Activated T-helper 1 cell treated with anti-CD3 and anti-CD28 coated beads, Interleukin-12 subunit alpha, Interleukin-12 subunit beta, Interleukin-2, Interleukin-4 antibody, amounts not matched to agents 30 ng/mL and 10 ng/mL and 1 ng/mL, durations not matched to agents 14 hours and 24 hours and 36 hours (primary cell): ENCODE results near the gene MPV17L2. TPM values are rescaled to one million over a fixed set of nuclear protein-coding genes. Genes with fewer than 3 reads are reported as not detected.

Source experiments
- DNase-seq: peaks from one replicate; pipeline ENCODE4 v3.0.0; 2021; ENCODE audit warnings: low spot score
- H3K27ac Mint-ChIP-seq: one replicate; pipeline ENCODE4 v1.8.0; 2021; ENCODE audit warnings: mild to moderate bottlenecking, mixed read lengths
- H3K27me3 Mint-ChIP-seq: one replicate; pipeline ENCODE4 v1.8.0; 2022; ENCODE audit warnings: mild to moderate bottlenecking, moderate library complexity, mixed read lengths; ENCODE audit not compliant: insufficient read depth
- H3K36me3 Mint-ChIP-seq: one replicate; pipeline ENCODE4 v1.8.0; 2021; ENCODE audit warnings: low read depth, mixed read lengths
- H3K4me1 Mint-ChIP-seq: one replicate; pipeline ENCODE4 v1.8.0; 2021; ENCODE audit warnings: low read depth, mixed read lengths
- H3K4me3 Mint-ChIP-seq: one replicate; pipeline ENCODE4 v1.8.0; 2021; ENCODE audit warnings: mild to moderate bottlenecking, moderate library complexity, mixed read lengths
- H3K9me3 Mint-ChIP-seq: one replicate; pipeline ENCODE4 v1.8.0; 2021; ENCODE audit warnings: mixed read lengths
- intact Hi-C: fragments of 100-400 bp; cut with micrococcal nuclease; formaldehyde crosslinking; loops from one replicate; pipeline ENCODE4 v1.15.1; 2024
- total RNA-seq: library from RNA; stranded (reverse); gene quantifications from 2 replicates; pipeline ENCODE4 v1.2.3, GENCODE V29; 2022

The MPV17L2 gene
- total RNA-seq, 1 donor from 2014 or later: 23.3 TPM

- Mint-ChIP-seq H3K27me3 (no peaks in the 10 kb centered on the region), H3K36me3 (peaks cover 12% of the 10 kb centered on the region), H3K4me1 (no peaks in the 10 kb centered on the region), H3K27ac (no peak overlapping the region), H3K4me3 (no peak overlapping the region), H3K9me3 (no peaks in the 10 kb centered on the region)
- intact Hi-C loops: no loop called here
- no peak for DNase-seq
Measured at GRCh38 chr19:18165794-18166544, 27.0 kb upstream of the MPV17L2 start.

GRCh38 chr19:18167011-18167410 is 26.0 kb upstream of the MPV17L2 start:
- H3K9me3 Mint-ChIP-seq: no peaks in the 10 kb centered on the region
- H3K27ac Mint-ChIP-seq: no peak overlapping the region
- no peaks in the 10 kb centered on the region for H3K4me1 Mint-ChIP-seq
- peaks cover 12% of the 10 kb centered on the region for H3K36me3 Mint-ChIP-seq
- no peak overlapping the region for H3K4me3 Mint-ChIP-seq
- peaks cover 3% of the 10 kb centered on the region for H3K27me3 Mint-ChIP-seq
- no peak for DNase-seq
- intact Hi-C loops: no loop called here

GRCh38 chr19:18167975-18168645 is 24.9 kb upstream of the MPV17L2 start:
- H3K27me3 Mint-ChIP-seq: peaks cover 3% of the 10 kb centered on the region
- H3K9me3 Mint-ChIP-seq: no peaks in the 10 kb centered on the region
- H3K27ac Mint-ChIP-seq: no peak overlapping the region
- peaks cover 12% of the 10 kb centered on the region for H3K36me3 Mint-ChIP-seq
- H3K4me1 Mint-ChIP-seq: peaks cover 4% of the 10 kb centered on the region
- H3K4me3 Mint-ChIP-seq: no peak overlapping the region
- peak; percentile 54 for DNase-seq
- intact Hi-C loops: loop anchor here (1.0 kb wide), 2 partner anchors 55 to 105 kb away; no protein-coding TSS in a partner anchor

- intact Hi-C loops: loop anchor here (1.0 kb wide), 2 partner anchors 56 to 106 kb away; no protein-coding TSS in a partner anchor
- peaks cover 9% of the 10 kb centered on the region for H3K36me3 Mint-ChIP-seq
- H3K27me3 Mint-ChIP-seq: peaks cover 3% of the 10 kb centered on the region
- H3K4me3 Mint-ChIP-seq: no peak overlapping the region
- H3K4me1 Mint-ChIP-seq: peaks cover 9% of the 10 kb centered on the region
- no peaks in the 10 kb centered on the region for H3K9me3 Mint-ChIP-seq
- no peak overlapping the region for H3K27ac Mint-ChIP-seq
- DNase-seq: no peak
Measured at GRCh38 chr19:18168673-18169381, 24.2 kb upstream of the MPV17L2 start.

- no peak for DNase-seq
- intact Hi-C loops: loop anchor here (5.0 kb wide), 1 partner anchor 163 kb away; the partner anchor contains the start of gene ARRDC2
- Mint-ChIP-seq H3K36me3 (peaks cover 16% of the 10 kb centered on the region), H3K4me3 (no peak overlapping the region), H3K27ac (no peak overlapping the region), H3K9me3 (no peaks in the 10 kb centered on the region), H3K27me3 (peaks cover 3% of the 10 kb centered on the region), H3K4me1 (peaks cover 21% of the 10 kb centered on the region)
Measured at GRCh38 chr19:18170714-18171255, 22.2 kb upstream of the MPV17L2 start.

- intact Hi-C loops: loop anchor here (5.0 kb wide), 1 partner anchor 164 kb away; the partner anchor contains the start of gene ARRDC2
- Mint-ChIP-seq H3K9me3 (no peaks in the 10 kb centered on the region), H3K27me3 (peaks cover 3% of the 10 kb centered on the region), H3K4me3 (peak overlapping the region; percentile 15), H3K36me3 (peaks cover 21% of the 10 kb centered on the region), H3K4me1 (peaks cover 27% of the 10 kb centered on the region), H3K27ac (no peak overlapping the region)
- no peak for DNase-seq
Measured at GRCh38 chr19:18171605-18172327, 21.3 kb upstream of the MPV17L2 start.

- DNase-seq: no peak
- Mint-ChIP-seq H3K36me3 (peaks cover 24% of the 10 kb centered on the region), H3K27ac (no peak overlapping the region), H3K4me3 (peak overlapping the region; percentile 69), H3K27me3 (peaks cover 3% of the 10 kb centered on the region), H3K4me1 (peaks cover 27% of the 10 kb centered on the region), H3K9me3 (no peaks in the 10 kb centered on the region)
- intact Hi-C loops: loop anchor here (1.0 to 5.0 kb wide), 3 partner anchors 11 to 165 kb away; partner anchors contain the start of gene ARRDC2
Measured at GRCh38 chr19:18172331-18173053, 20.5 kb upstream of the MPV17L2 start.

- Mint-ChIP-seq H3K4me3 (peak overlapping the region; percentile 91), H3K27ac (peak overlapping the region; percentile 61), H3K4me1 (peaks cover 27% of the 10 kb centered on the region), H3K9me3 (no peaks in the 10 kb centered on the region), H3K36me3 (peaks cover 27% of the 10 kb centered on the region), H3K27me3 (peaks cover 3% of the 10 kb centered on the region)
- intact Hi-C loops: loop anchor here (1.0 to 5.0 kb wide), 3 partner anchors 12 to 166 kb away; partner anchors contain the start of gene ARRDC2
- no peak for DNase-seq
Measured at GRCh38 chr19:18173054-18173571, 19.9 kb upstream of the MPV17L2 start.

GRCh38 chr19:18173572-18174288 is 19.3 kb upstream of the MPV17L2 start, which contains the start of gene IFI30:
Gene IFI30 (plus strand): TSS chr19:18173813. CDS start chr19:18173842, 29 bp downstream.
- Mint-ChIP-seq H3K4me3 (peak within 1 kb of the TSS; percentile 91), H3K4me1 (peaks cover 27% of the 10 kb centered on the region), H3K9me3 (no peaks in the 10 kb centered on the region), H3K27me3 (peaks cover 3% of the 10 kb centered on the region), H3K36me3 (peaks cover 28% of the 10 kb centered on the region), H3K27ac (peak within 1 kb of the TSS; percentile 72)
- intact Hi-C loops: loop anchor here (1.0 to 5.0 kb wide), 3 partner anchors 12 to 166 kb away; partner anchors contain the start of gene ARRDC2
- DNase-seq: peak; percentile 65

GRCh38 chr19:18174983-18175382 is 18.0 kb upstream of the MPV17L2 start:
- Mint-ChIP-seq H3K27ac (peak overlapping the region; percentile 52), H3K4me3 (peak overlapping the region; percentile 91), H3K9me3 (no peaks in the 10 kb centered on the region), H3K4me1 (peaks cover 27% of the 10 kb centered on the region), H3K36me3 (peaks cover 30% of the 10 kb centered on the region), H3K27me3 (peaks cover 3% of the 10 kb centered on the region)
- intact Hi-C loops: loop anchor here (5.0 kb wide), 1 partner anchor 168 kb away; the partner anchor contains the start of gene ARRDC2
- no peak for DNase-seq
